Kidney (tissue), 14 donors: ENCODE results near the gene TTC7B. TPM values are rescaled to one million over a fixed set of nuclear protein-coding genes. Genes with fewer than 3 reads are reported as not detected.

ENCODE experiments used
- DNase-seq, 5 donors: peaks; one replicate each; pipeline ENCODE4 v3.0.0-alpha.2; 2013 to 2020
- FAIRE-seq: peaks from 2 replicates; lab custom pipeline; 2012; peaks lifted over from hg19 to GRCh38; lab: Jason Lieb, UNC
- H3K27ac ChIP-seq, 2 donors: one replicate each; pipeline ENCODE4 v1.7.0; 2013; ENCODE audit warnings: low read depth in 2 of 2, low read length in 2 of 2, inconsistent platforms in 1 of 2
- H3K27me3 ChIP-seq: one replicate; pipeline ENCODE4 v1.7.1; 2013; ENCODE audit warnings: low read length, inconsistent platforms; ENCODE audit not compliant: control insufficient read depth, insufficient read depth
- H3K36me3 ChIP-seq, 3 donors: one replicate each; pipeline versions ENCODE4 v1.7.0 to v1.7.1; 2013; ENCODE audit warnings: low read length in 3 of 3, control low read depth in 1 of 3, inconsistent platforms in 1 of 3; ENCODE audit not compliant: insufficient read depth in 3 of 3, control insufficient read depth in 2 of 3
- H3K4me1 ChIP-seq, 3 donors: one replicate each; pipeline versions ENCODE4 v1.7.0 to v1.7.1; 2013; ENCODE audit warnings: low read length in 3 of 3, inconsistent platforms in 1 of 3, low read depth in 1 of 3; ENCODE audit not compliant: control insufficient read depth in 2 of 3, insufficient read depth in 2 of 3
- H3K4me3 ChIP-seq, 3 donors: one replicate each; pipeline versions ENCODE4 v1.7.0 to v1.8.1; 2013; ENCODE audit warnings: low read length in 3 of 3, control low read depth in 1 of 3, inconsistent platforms in 1 of 3
- H3K9ac ChIP-seq, 3 donors: one replicate each; pipeline versions ENCODE4 v1.7.0 to v1.7.1; 2013; ENCODE audit warnings: low read length in 3 of 3, control low read depth in 1 of 3, inconsistent platforms in 1 of 3
- H3K9me3 ChIP-seq, 3 donors: one replicate each; pipeline versions ENCODE4 v1.7.0 to v1.7.1; 2013; ENCODE audit warnings: low read length in 3 of 3, control low read depth in 1 of 3, inconsistent platforms in 1 of 3; ENCODE audit not compliant: control insufficient read depth in 2 of 3, insufficient read depth in 1 of 3
- intact Hi-C: fragments of 100-400 bp; cut with DNase I; formaldehyde crosslinking; loops from one replicate; pipeline ENCODE4 v1.11.1; 2022
- polyA plus RNA-seq: library from polyadenylated mRNA; stranded (reverse); fragments of 350-450 nt; fragmentation: Illumina TruSeq; extraction: RNeasy Lipid Tissue Mini Kit (QIAGEN cat#74804); gene quantifications from one replicate; pipeline ENCODE4 v1.2.3, GENCODE V29; 2014; ENCODE audit warnings: low read depth, low replicate concordance; ENCODE audit not compliant: insufficient read depth
- total RNA-seq: library from RNA; stranded (reverse); fragmentation: NEBNext Ultra II Directional; extraction: Animal tissue kit (Norgen Biotek cat#: 25700); gene quantifications from one replicate; pipeline ENCODE4 v1.2.1, GENCODE V29; 2021
- TF ChIP-seq, protein P1 (sequence below): IDR thresholded peaks from 3 replicates; pipeline ENCODE4 v1.5.1; 2012; ENCODE audit warnings: mild to moderate bottlenecking, moderate library complexity, borderline replicate concordance; ENCODE audit not compliant: insufficient read depth; ENCODE audit errors: extremely low read depth
- donor health status: control.
- donor health status: control.
- donor health status: control.
- donor health status: control.
- donor health status: control.
- donor health status: DM: yes; HTN: yes; CAD: no.
- donor health status: Normal renal cell carcinoma (clear cell type).

Gene TTC7B
- total and polyA plus RNA-seq, 2 donors from 2014 or later: 23.4 to 48.3 TPM

DNA sequence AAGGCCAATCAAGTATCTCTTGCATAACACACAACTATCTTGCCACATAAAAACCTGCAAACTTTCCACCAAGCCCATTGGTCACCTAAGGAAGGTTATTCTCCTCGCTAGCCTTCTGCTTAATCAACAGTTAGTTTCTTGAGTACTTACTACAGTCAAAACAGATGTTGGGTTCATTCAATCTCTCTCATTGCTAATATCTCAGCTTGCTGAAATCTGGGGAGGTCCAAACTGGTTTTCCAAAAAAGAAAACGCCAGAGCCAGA, 74.6 kb downstream of the TTC7B start:
- no peak for FAIRE-seq
- peaks cover 0 to 2% (median 0%) of the 10 kb centered on the region in 3 donors for H3K36me3 ChIP-seq
- H3K4me1 ChIP-seq: peaks cover 0 to 4% (median 0%) of the 10 kb centered on the region in 3 donors
- TF ChIP-seq, protein P1, sequence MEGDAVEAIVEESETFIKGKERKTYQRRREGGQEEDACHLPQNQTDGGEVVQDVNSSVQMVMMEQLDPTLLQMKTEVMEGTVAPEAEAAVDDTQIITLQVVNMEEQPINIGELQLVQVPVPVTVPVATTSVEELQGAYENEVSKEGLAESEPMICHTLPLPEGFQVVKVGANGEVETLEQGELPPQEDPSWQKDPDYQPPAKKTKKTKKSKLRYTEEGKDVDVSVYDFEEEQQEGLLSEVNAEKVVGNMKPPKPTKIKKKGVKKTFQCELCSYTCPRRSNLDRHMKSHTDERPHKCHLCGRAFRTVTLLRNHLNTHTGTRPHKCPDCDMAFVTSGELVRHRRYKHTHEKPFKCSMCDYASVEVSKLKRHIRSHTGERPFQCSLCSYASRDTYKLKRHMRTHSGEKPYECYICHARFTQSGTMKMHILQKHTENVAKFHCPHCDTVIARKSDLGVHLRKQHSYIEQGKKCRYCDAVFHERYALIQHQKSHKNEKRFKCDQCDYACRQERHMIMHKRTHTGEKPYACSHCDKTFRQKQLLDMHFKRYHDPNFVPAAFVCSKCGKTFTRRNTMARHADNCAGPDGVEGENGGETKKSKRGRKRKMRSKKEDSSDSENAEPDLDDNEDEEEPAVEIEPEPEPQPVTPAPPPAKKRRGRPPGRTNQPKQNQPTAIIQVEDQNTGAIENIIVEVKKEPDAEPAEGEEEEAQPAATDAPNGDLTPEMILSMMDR: no peak
- no peak overlapping the region for H3K27ac ChIP-seq
- H3K9me3 ChIP-seq: no peaks in the 10 kb centered on the region
- no peak overlapping the region for H3K9ac ChIP-seq
- H3K4me3 ChIP-seq: no peak overlapping the region
- intact Hi-C loops: no loop called here
- no peaks in the 10 kb centered on the region for H3K27me3 ChIP-seq
- DNase-seq: no peak

DNA sequence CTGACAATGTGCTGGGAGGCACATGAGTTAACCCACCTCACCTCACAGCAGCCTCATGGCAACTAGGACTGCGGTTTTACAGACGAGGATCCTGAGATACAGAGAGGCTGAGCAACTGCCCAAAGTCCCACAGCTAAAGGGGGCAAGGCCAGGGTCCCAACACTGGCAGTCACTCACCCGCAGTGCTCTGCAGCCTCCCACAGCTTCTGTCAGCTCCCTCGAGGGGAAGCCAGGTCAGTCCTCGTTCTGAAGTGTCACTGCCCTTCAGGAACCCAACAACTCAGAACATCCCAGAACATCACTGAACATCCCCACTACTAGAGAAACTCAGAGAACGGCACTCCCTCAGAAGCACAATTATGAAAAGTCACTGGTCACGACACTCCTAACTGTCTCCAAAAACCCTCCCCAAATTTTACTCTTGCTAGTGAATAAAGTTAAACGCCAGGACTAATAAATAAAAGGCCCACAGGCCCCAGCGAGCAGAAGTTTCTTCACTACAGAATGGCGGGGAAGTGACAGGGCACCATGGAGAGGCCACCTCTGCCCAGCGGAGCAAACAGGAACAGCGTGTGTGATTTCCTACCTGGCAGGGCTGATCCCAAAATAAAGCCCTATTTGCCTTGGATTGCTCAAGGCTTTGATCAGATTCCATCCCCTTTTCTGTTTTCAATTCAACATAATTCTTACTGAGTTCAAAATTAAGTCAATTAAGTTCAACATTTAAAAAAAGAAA, 75.1 kb downstream of the TTC7B start:
- H3K36me3 ChIP-seq: peaks cover 0 to 2% (median 0%) of the 10 kb centered on the region in 3 donors
- no peaks in the 10 kb centered on the region for H3K27me3 ChIP-seq
- H3K27ac ChIP-seq: no peak overlapping the region
- no peak overlapping the region for H3K9ac ChIP-seq
- no peak overlapping the region for H3K4me3 ChIP-seq
- FAIRE-seq (no peak), DNase-seq (no peak)
- no peaks in the 10 kb centered on the region for H3K9me3 ChIP-seq
- H3K4me1 ChIP-seq: peaks cover 0 to 4% (median 0%) of the 10 kb centered on the region in 3 donors
- intact Hi-C loops: no loop called here
- TF ChIP-seq, protein P1: no peak

DNA sequence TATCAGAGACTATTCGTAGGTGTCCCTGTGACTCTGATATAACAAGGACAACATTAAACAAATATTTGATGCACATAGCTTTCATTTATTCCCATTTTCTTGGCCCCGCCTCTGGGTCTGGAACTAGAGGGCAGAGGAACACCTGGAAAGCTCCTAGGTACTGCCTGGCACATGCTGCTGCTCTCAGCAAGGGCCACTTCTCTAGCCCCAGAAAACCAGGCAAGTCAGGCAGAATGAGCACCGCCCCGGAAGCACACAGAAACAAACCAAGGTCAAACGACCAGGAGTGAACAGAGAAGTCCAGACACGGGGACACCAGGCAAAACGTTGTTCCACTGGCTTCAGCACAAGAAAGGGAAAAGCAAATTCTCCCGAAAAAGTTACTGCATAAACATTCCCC, 76.1 kb downstream of the TTC7B start:
- TF ChIP-seq, protein P1: no peak
- H3K36me3 ChIP-seq: peaks cover 0 to 2% (median 0%) of the 10 kb centered on the region in 3 donors
- H3K27me3 ChIP-seq: no peaks in the 10 kb centered on the region
- no peak overlapping the region for H3K4me3 ChIP-seq
- no peak for FAIRE-seq
- H3K27ac ChIP-seq: no peak overlapping the region
- H3K4me1 ChIP-seq: peaks cover 0 to 4% (median 0%) of the 10 kb centered on the region in 3 donors
- intact Hi-C loops: no loop called here
- no peak overlapping the region for H3K9ac ChIP-seq
- no peak for DNase-seq
- H3K9me3 ChIP-seq: no peaks in the 10 kb centered on the region
